AG10803 (cell line): ENCODE results near the gene CD6.

Experiments
- DNase-seq: peaks from one replicate; pipeline ENCODE4 v3.0.0; 2010; ENCODE audit warnings: low read depth
- H3K4me3 ChIP-seq: 2 replicates; pipeline ENCODE4 v1.5.1; 2011; ENCODE audit warnings: mild to moderate bottlenecking, low read length, control low read depth
- CTCF ChIP-seq: conservative IDR thresholded peaks from 2 replicates; pipeline ENCODE4 v1.5.1; 2011; ENCODE audit warnings: mild to moderate bottlenecking, low read length, control low read depth, inconsistent platforms

The CD6 gene

GRCh38 chr11:60991457-60991856 is 20.0 kb downstream of the CD6 start:
- no peak for TF ChIP-seq CTCF
- no peak overlapping the region for H3K4me3 ChIP-seq
- no peak for DNase-seq

DNA sequence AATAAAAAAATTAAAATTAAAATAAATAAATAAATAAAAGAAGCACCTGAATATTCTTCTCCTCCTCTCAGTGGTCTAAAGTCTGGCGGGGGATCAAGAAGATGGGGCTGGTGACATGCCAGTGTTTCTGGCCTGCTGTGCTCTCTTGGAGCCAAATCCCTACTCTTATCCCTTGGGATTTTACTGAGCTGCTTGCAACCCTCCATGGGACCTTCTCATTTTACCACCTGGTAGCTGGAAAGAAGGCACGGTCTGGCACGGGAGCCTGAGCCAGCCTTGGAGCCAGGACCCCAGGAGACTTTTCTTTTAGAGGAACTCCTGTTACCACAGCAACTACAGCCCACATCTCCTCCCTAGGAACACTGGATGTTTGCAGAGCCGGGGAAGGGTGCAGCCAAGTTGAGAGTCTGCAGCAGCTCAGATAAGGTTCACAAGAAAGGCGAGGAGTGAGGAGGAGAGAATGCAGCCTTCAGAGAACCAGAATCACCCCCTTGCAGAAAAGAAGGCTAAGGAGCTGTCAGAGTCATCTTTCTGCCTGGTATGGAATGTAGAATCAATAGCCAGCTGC is 21.4 kb downstream of the CD6 start:
- no peak overlapping the region for H3K4me3 ChIP-seq
- TF ChIP-seq CTCF: no peak
- DNase-seq: no peak

DNA sequence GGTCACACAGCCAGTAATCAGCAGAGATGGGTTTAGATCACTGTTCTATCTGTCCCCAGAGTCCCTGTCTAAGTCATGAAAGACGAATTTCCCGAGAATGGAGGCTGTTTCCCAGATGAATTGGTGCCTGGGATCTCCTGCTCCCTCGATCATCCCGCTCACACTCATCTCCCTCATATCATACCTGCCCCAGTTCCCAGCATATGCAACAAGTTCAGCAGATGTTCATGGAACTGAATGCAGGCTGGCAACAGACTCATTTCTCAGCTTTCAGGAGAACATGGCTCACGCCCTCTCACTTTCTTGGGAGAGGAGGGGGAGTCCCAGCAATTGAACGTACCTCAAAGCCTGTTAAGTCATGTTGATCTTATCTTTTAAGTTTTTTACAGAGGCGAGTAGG is 22.1 kb downstream of the CD6 start:
- DNase-seq: no peak
- TF ChIP-seq CTCF: no peak
- H3K4me3 ChIP-seq: no peak overlapping the region

GRCh38 chr11:60994541-60995080 is 23.1 kb downstream of the CD6 start:
- DNase-seq: no peak
- TF ChIP-seq CTCF: no peak
- H3K4me3 ChIP-seq: no peak overlapping the region

DNA sequence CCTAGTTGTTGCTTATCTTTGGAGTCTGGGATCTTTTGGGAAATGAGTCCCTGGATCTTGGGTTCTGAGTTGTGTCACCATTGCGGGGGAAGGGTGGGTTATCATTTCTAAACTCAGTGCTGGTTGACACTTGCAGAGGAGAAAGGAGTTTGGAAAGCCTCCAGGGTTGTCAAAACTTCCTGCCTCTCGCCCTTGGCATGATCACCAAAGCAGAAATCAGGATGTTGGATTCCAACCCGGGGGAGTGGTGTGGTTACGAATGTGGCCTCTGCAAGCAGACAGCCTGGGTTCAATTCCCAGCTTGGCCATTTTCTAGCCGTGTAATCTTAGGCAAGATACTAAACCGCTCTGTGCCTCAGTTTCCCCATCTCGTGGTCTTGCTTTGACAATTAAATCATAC is 24.3 kb downstream of the CD6 start:
- DNase-seq: no peak
- TF ChIP-seq CTCF: no peak
- H3K4me3 ChIP-seq: no peak overlapping the region

DNA sequence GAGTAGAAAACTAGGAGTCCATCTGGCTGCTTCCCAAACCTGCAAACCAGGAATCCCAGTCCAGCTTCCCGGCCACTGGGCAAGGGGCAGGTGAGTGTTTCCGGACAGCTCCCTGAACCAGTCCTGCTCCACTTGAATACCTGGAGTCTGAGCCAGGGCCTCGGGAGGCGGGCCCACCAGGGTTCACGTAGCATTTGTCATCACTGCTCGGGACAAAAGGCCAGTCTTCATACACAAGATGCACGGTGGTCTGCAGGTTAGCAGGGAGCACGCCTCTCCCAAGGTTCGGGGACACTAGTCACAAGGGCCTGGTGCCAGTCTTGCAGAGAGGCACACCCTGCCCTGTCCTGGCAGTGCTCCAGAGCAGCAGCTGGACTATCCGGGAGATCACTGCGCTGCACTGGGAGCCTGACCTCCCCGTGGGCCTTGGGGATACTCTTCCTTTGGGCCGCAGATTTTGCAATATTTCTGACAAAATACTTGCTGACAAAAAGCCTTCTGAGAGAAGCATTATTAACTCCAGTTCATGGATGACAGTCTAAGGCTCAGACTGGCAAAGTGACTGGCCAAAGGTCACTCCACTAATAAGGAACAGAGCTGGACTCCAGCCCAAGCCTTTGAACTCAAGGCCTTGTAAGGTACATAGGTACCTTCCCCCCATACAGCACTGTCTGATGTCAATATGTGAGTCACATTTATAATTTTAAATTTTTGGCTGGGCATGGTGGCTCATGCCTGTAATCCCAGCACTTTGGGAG is 25.1 kb downstream of the CD6 start:
- H3K4me3 ChIP-seq: no peak overlapping the region
- no peak for TF ChIP-seq CTCF
- no peak for DNase-seq

GRCh38 chr11:61000426-61000825 is 28.9 kb downstream of the CD6 start:
- TF ChIP-seq CTCF: no peak
- no peak for DNase-seq
- H3K4me3 ChIP-seq: no peak overlapping the region
